MCF 10A (cell line): Measurements from ENCODE around the gene WWC2. TPM values are rescaled to one million over a fixed set of nuclear protein-coding genes. Genes with fewer than 3 reads are reported as not detected.

Experiments used
- BruUV-seq: library from RNA; stranded (reverse); fragments of 400-500 nt; replicated peaks from 2 replicates; lab custom pipeline; 2021; lab: Mats Ljungman, UMichigan
- CTCF ChIA-PET: fragments of 300-600 bp; sonication (Branson Sonifier 250); formaldehyde crosslinking; extraction: SDS; loops from one replicate; lab custom pipeline; 2021; ENCODE audit warnings: antibody characterized with exemption, inconsistent platforms; lab: Yijun Ruan, JAX
- POLR2A ChIA-PET: fragments of 300-600, 350-650 bp; sonication (Branson Sonifier 250); formaldehyde crosslinking; extraction: SDS; loops from one replicate; lab custom pipeline; 2020; ENCODE audit warnings: antibody characterized with exemption, inconsistent platforms; lab: Yijun Ruan, JAX
- DNase-seq: peaks from one replicate; pipeline ENCODE4 v3.0.0-alpha.2; 2018; ENCODE audit not compliant: unreplicated experiment
- H3K27ac Mint-ChIP-seq: one replicate; pipeline ENCODE4 v1.8.0; 2022; ENCODE audit warnings: mild to moderate bottlenecking, low read depth, mixed read lengths; ENCODE audit not compliant: unreplicated experiment
- H3K27me3 Mint-ChIP-seq: one replicate; pipeline ENCODE4 v1.8.0; 2022; ENCODE audit warnings: mixed read lengths; ENCODE audit not compliant: insufficient read depth, unreplicated experiment
- H3K36me3 Mint-ChIP-seq: one replicate; pipeline ENCODE4 v1.8.0; 2022; ENCODE audit warnings: mild to moderate bottlenecking, moderate library complexity, mixed read lengths; ENCODE audit not compliant: insufficient read depth, unreplicated experiment
- H3K4me1 Mint-ChIP-seq: one replicate; pipeline ENCODE4 v1.8.0; 2022; ENCODE audit warnings: mixed read lengths; ENCODE audit not compliant: insufficient read depth, unreplicated experiment
- H3K4me3 Mint-ChIP-seq: one replicate; pipeline ENCODE4 v1.8.0; 2022; ENCODE audit warnings: mild to moderate bottlenecking, moderate library complexity, mixed read lengths; ENCODE audit not compliant: unreplicated experiment
- H3K9me3 Mint-ChIP-seq: one replicate; pipeline ENCODE4 v1.8.0; 2022; ENCODE audit warnings: mixed read lengths; ENCODE audit not compliant: unreplicated experiment
- intact Hi-C: fragments of 100-400 bp; cut with micrococcal nuclease; formaldehyde crosslinking; loops from 2 replicates; pipeline ENCODE4 v1.14.1; 2022
- total RNA-seq: library from RNA; stranded (reverse); gene quantifications from 2 replicates; pipeline ENCODE4 v1.2.3, GENCODE V29; 2022
- TF ChIP-seq, protein P1 (sequence below): fragments of 200-600 bp; IDR thresholded peaks from one replicate; pipeline ENCODE4 v1.8.0; 2022; ENCODE audit warnings: antibody characterized with exemption, mild to moderate bottlenecking; ENCODE audit not compliant: unreplicated experiment

Gene WWC2
- total RNA-seq, 1 experiment from 2014 or later = 42.4 TPM

DNA sequence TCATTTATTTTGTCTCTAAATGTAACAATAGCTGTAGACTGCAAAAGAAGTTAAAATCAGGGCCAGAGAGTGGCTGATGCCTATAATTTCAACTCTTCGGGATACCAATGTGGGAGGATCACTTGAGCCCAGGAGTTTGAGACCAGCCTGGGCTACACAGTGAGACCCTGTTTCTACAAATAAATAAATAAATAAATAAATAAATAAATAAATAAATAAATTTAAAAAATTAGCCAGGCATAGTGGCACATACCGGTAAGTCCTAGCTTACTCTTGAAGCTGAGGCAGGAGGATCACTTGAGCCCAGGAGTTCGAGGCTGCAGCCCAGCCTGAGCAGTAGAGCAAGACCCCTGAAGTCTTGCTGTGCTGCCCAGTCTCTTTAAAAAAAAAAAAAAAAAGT, 79.1 kb downstream of the WWC2 start:
- no peak for DNase-seq
- no peaks in the 10 kb centered on the region for H3K36me3 Mint-ChIP-seq
- no peak overlapping the region for H3K27ac Mint-ChIP-seq
- TF ChIP-seq, protein P1, sequence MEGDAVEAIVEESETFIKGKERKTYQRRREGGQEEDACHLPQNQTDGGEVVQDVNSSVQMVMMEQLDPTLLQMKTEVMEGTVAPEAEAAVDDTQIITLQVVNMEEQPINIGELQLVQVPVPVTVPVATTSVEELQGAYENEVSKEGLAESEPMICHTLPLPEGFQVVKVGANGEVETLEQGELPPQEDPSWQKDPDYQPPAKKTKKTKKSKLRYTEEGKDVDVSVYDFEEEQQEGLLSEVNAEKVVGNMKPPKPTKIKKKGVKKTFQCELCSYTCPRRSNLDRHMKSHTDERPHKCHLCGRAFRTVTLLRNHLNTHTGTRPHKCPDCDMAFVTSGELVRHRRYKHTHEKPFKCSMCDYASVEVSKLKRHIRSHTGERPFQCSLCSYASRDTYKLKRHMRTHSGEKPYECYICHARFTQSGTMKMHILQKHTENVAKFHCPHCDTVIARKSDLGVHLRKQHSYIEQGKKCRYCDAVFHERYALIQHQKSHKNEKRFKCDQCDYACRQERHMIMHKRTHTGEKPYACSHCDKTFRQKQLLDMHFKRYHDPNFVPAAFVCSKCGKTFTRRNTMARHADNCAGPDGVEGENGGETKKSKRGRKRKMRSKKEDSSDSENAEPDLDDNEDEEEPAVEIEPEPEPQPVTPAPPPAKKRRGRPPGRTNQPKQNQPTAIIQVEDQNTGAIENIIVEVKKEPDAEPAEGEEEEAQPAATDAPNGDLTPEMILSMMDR = no peak
- no peaks in the 10 kb centered on the region for H3K27me3 Mint-ChIP-seq
- H3K4me1 Mint-ChIP-seq = peaks cover 29% of the 10 kb centered on the region
- intact Hi-C loops = no loop called here
- H3K9me3 Mint-ChIP-seq = no peaks in the 10 kb centered on the region
- POLR2A ChIA-PET = interaction anchor here (0.8 to 2.2 kb wide), 4 partner anchors 11 to 77 kb away, joined by 3 to 7 read pairs (median 5); no protein-coding TSS in a partner anchor
- no peak overlapping the region for H3K4me3 Mint-ChIP-seq
- CTCF ChIA-PET = interaction anchor here (0.6 to 1.6 kb wide), 2 partner anchors 84 to 104 kb away, joined by 3 to 6 read pairs; no protein-coding TSS in a partner anchor
- BruUV-seq = no TSS peak

DNA sequence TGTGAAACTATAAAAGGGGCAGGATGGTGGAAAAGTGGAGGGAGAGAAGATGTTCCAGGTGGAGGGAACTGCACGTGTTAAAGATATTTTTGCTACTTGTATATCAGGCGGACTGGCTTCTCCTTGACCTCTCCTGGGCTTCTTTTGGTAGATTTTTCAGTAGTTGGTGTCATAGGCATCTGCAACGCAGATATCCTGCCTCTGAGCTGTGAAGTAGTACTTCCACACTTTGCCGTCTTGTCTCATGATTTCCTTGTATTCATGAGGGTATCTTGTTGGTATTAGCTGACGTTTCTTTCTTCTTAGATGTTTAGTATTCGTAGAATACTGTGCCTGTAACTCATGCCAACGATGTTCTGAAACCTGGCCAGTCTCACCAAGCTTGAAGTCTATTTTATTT, 81.0 kb downstream of the WWC2 start:
- Mint-ChIP-seq H3K4me1 (peaks cover 16% of the 10 kb centered on the region), H3K9me3 (no peaks in the 10 kb centered on the region), H3K27ac (no peak overlapping the region), H3K4me3 (no peak overlapping the region), H3K36me3 (no peaks in the 10 kb centered on the region), H3K27me3 (no peaks in the 10 kb centered on the region)
- no peak for DNase-seq
- ChIA-PET POLR2A (interaction anchor here (1.4 to 2.2 kb wide), 2 partner anchors 11 to 79 kb away, joined by 7 read pairs; no protein-coding TSS in a partner anchor), CTCF (interaction anchor here (0.6 to 0.8 kb wide), 5 partner anchors 28 to 1652 kb away, joined by 3 to 7 read pairs (median 3); no protein-coding TSS in a partner anchor)
- intact Hi-C loops = no loop called here
- TF ChIP-seq, protein P1 = no peak
- no TSS peak for BruUV-seq

DNA sequence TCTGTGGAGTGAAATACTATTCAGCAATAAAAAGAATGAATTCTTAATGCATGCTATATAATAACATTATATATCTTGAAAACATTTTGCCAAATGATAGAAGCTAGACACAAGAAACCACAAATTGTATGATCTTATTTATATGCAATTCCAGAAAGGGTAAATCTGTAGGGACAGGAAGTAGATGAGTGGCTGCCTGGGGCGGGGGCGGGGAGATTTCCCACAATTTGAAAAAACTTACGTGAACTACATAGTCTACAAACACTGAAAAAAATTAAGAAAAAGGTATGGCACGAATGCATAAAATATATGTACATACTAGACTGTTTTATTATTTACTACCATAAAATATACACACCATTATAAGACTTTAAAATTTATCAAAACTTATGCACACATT, 81.6 kb downstream of the WWC2 start:
- H3K36me3 Mint-ChIP-seq = no peaks in the 10 kb centered on the region
- intact Hi-C loops = no loop called here
- peaks cover 16% of the 10 kb centered on the region for H3K4me1 Mint-ChIP-seq
- BruUV-seq = no TSS peak
- TF ChIP-seq, protein P1 = no peak
- ChIA-PET CTCF (interaction anchor here (0.6 to 0.8 kb wide), 4 partner anchors 28 to 1652 kb away, joined by 3 to 4 read pairs (median 3); no protein-coding TSS in a partner anchor), POLR2A (no interaction called here)
- DNase-seq = no peak
- H3K27ac Mint-ChIP-seq = no peak overlapping the region
- H3K27me3 Mint-ChIP-seq = no peaks in the 10 kb centered on the region
- H3K9me3 Mint-ChIP-seq = no peaks in the 10 kb centered on the region
- H3K4me3 Mint-ChIP-seq = no peak overlapping the region

DNA sequence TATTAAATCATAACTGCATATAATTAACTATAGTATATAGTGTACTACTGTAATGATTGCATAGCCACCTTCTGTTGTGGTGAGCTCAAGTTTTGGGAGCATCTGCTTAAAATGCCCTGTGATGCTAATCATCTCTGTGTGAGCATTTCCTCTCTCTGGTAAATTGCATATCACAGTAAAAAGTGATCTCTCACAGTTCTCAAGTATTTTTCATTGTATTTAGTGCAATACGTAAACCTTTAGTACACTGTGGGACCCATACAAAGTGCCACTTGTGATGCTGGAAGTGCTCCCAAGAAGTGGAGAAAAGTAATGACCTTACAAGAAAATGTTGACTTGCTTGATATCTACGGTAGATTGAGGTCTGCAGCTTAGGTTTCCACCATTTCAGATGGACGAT, 82.0 kb downstream of the WWC2 start:
- TF ChIP-seq, protein P1 = no peak
- no peaks in the 10 kb centered on the region for H3K36me3 Mint-ChIP-seq
- H3K4me1 Mint-ChIP-seq = peaks cover 16% of the 10 kb centered on the region
- intact Hi-C loops = no loop called here
- DNase-seq = no peak
- H3K4me3 Mint-ChIP-seq = no peak overlapping the region
- no TSS peak for BruUV-seq
- no peak overlapping the region for H3K27ac Mint-ChIP-seq
- no peaks in the 10 kb centered on the region for H3K27me3 Mint-ChIP-seq
- H3K9me3 Mint-ChIP-seq = no peaks in the 10 kb centered on the region
- POLR2A ChIA-PET = no interaction called here
- CTCF ChIA-PET = interaction anchor here (1.1 kb wide), 1 partner anchor 62 kb away, joined by 3 read pairs; no protein-coding TSS in a partner anchor
